Stomach (tissue), 9 donors: ENCODE measurements around the gene INS. TPM values are rescaled to one million over a fixed set of nuclear protein-coding genes. Genes with fewer than 3 reads are reported as not detected.

Experiments
- DNase-seq, 2 donors: peaks; one replicate each; pipeline versions ENCODE4 v3.0.0 to v3.0.0-alpha.2; 2013 to 2019
- H3K27ac ChIP-seq, 5 donors: fragments of 200-600 bp in 4 of 5; sonication (generic) in 4 of 5; one replicate each; pipeline ENCODE4 v1.5.1; 2013 to 2019; ENCODE audit warnings: mild to moderate bottlenecking in 1 of 5, moderate library complexity in 1 of 5
- H3K27me3 ChIP-seq, 3 donors: fragments of 200-600 bp; sonication (generic); one replicate each; pipeline ENCODE4 v1.5.1; 2017 to 2019; ENCODE audit warnings: mixed run types in 1 of 3
- H3K36me3 ChIP-seq, 4 donors: fragments of 200-600 bp; sonication (generic); 1 replicate in 3 of 4; 2 replicates in 1 of 4; pipeline ENCODE4 v1.5.1; 2016 to 2019
- H3K4me1 ChIP-seq, 4 donors: fragments of 200-600 bp; sonication (generic); one replicate each; pipeline ENCODE4 v1.5.1; 2016 to 2019
- H3K4me3 ChIP-seq, 4 donors: fragments of 200-600 bp; sonication (generic) in 3 of 4; one replicate each; pipeline ENCODE4 v1.5.1; 2016 to 2019; ENCODE audit warnings: mild to moderate bottlenecking in 1 of 4
- H3K9me3 ChIP-seq, 4 donors: fragments of 200-600 bp; sonication (generic); one replicate each; pipeline ENCODE4 v1.5.1; 2016 to 2019
- CTCF ChIP-seq, 7 experiments: fragments of 450-650 bp in 4 of 7; fragments of 200-600 bp in 3 of 7; sonication (generic) in 3 of 7; IDR thresholded peaks; one replicate each; pipeline ENCODE4 v1.5.1; 2016 to 2019; ENCODE audit warnings: antibody characterized with exemption in 7 of 7, control low read depth in 2 of 7, mild to moderate bottlenecking in 1 of 7
- EP300 ChIP-seq: sonication (generic); formaldehyde crosslinking; IDR thresholded peaks from one replicate; pipeline ENCODE4 v1.6.1; 2017; ENCODE audit warnings: antibody characterized with exemption
- POLR2A ChIP-seq, 4 donors: fragments of 450-650 bp; IDR thresholded peaks; one replicate each; pipeline ENCODE4 v1.6.1; 2016; ENCODE audit warnings: antibody characterized with exemption in 4 of 4, control low read depth in 2 of 4, mild to moderate bottlenecking in 1 of 4, moderate library complexity in 1 of 4
- POLR2AphosphoS5 ChIP-seq, 3 donors: sonication (generic); formaldehyde crosslinking; IDR thresholded peaks; one replicate each; pipeline ENCODE4 v1.6.1; 2016; ENCODE audit warnings: antibody characterized with exemption in 3 of 3
- WGBS, 5 donors: extraction: QIAGEN DNeasy Blood & Tissue Kit in 3 of 5; methylation state at CpG; one replicate each; pipeline versions ENCODE4 v1.1.5 to v1.1.7; 2013 to 2018; 5-methylcytosine and 5-hydroxymethylcytosine counted together
- intact Hi-C: fragments of 100-400 bp; cut with DNase I; formaldehyde crosslinking; loops from one replicate; pipeline ENCODE4 v1.15.1; 2023; ENCODE audit warnings: low total_unique reads
- polyA plus RNA-seq, 3 donors: library from polyadenylated mRNA; stranded (reverse); fragments of 200-250 nt; gene quantifications; one replicate each; pipeline ENCODE4 v1.2.3, GENCODE V29; 2013
- total RNA-seq, 5 donors: library from RNA; depleted of rRNA; stranded (reverse); fragments of >200 nt; gene quantifications; one replicate each; pipeline versions ENCODE4 v1.1.0 to v1.2.3, GENCODE V29; 2014 to 2016
- donor health status: healthy with polysubstance abuse.
- donor health status: Bipolar disorder and iron deficiency.
- donor health status: healthy.

Gene INS
- total and polyA plus RNA-seq, 8 donors, result 7.2 to 37.6 TPM; not detected in 6

GRCh38 chr11:2164861-2165555, 4.0 kb upstream of the INS start:
- Histone ChIP-seq H3K9me3 (no peaks in the 10 kb centered on the region), H3K4me1 (peaks cover 5 to 13% (median 9%) of the 10 kb centered on the region in 4 donors), H3K27me3 (peaks cover 2 to 95% (median 37%) of the 10 kb centered on the region in 3 donors), H3K36me3 (no peaks in the 10 kb centered on the region), H3K4me3 (no peak overlapping the region), H3K27ac (no peak overlapping the region)
- no peak for TF ChIP-seq POLR2A (IDR thresholded peaks at IDR 0.05)
- no peak for TF ChIP-seq EP300
- TF ChIP-seq CTCF (IDR thresholded peaks at IDR 0.05), result no peak
- TF ChIP-seq POLR2AphosphoS5 (IDR thresholded peaks at IDR 0.05), result no peak
- intact Hi-C loops, result no loop called here
- no peak for DNase-seq
- WGBS, 5 donors, result 63 to 76% (median 68%) methylated on average over 11 to 20 of the region's 20 CpGs

- TF ChIP-seq POLR2A (IDR thresholded peaks at IDR 0.05) (no peak), POLR2AphosphoS5 (IDR thresholded peaks at IDR 0.05) (no peak), CTCF (IDR thresholded peaks at IDR 0.05) (no peak), EP300 (no peak)
- peaks cover 5 to 13% (median 9%) of the 10 kb centered on the region in 4 donors for H3K4me1 ChIP-seq
- no peaks in the 10 kb centered on the region for H3K9me3 ChIP-seq
- DNase-seq, result no peak
- no peak overlapping the region for H3K27ac ChIP-seq
- intact Hi-C loops, result no loop called here
- H3K4me3 ChIP-seq, result no peak overlapping the region
- H3K27me3 ChIP-seq, result peaks cover 2 to 95% (median 40%) of the 10 kb centered on the region in 3 donors
- WGBS, 5 donors, result 86 to 95% (median 89%) methylated on average over 12 to 22 of the region's 22 CpGs
- no peaks in the 10 kb centered on the region for H3K36me3 ChIP-seq
Observed at GRCh38 chr11:2164081-2164480, 3.1 kb upstream of the INS start.

GRCh38 chr11:2163428-2163978, 2.5 kb upstream of the INS start:
- intact Hi-C loops, result no loop called here
- no peaks in the 10 kb centered on the region for H3K36me3 ChIP-seq
- H3K9me3 ChIP-seq, result no peaks in the 10 kb centered on the region
- peaks cover 5 to 13% (median 9%) of the 10 kb centered on the region in 4 donors for H3K4me1 ChIP-seq
- peaks cover 2 to 93% (median 37%) of the 10 kb centered on the region in 3 donors for H3K27me3 ChIP-seq
- WGBS, 5 donors, result 61 to 72% (median 64%) methylated on average over 12 of the region's 12 CpGs
- no peak overlapping the region for H3K27ac ChIP-seq
- no peak for DNase-seq
- TF ChIP-seq EP300 (no peak), POLR2AphosphoS5 (IDR thresholded peaks at IDR 0.05) (no peak), POLR2A (IDR thresholded peaks at IDR 0.05) (no peak)
- H3K4me3 ChIP-seq, result no peak overlapping the region

- no peak overlapping the region for H3K27ac ChIP-seq
- H3K36me3 ChIP-seq, result no peaks in the 10 kb centered on the region
- no peak overlapping the region for H3K4me3 ChIP-seq
- no peaks in the 10 kb centered on the region for H3K9me3 ChIP-seq
- DNase-seq, result no peak
- WGBS, 5 donors, result 66 to 75% (median 67%) methylated on average over 17 to 36 of the region's 36 CpGs
- H3K4me1 ChIP-seq, result no peaks in the 10 kb centered on the region
- TF ChIP-seq POLR2AphosphoS5 (IDR thresholded peaks at IDR 0.05) (no peak), EP300 (no peak), POLR2A (IDR thresholded peaks at IDR 0.05) (no peak), CTCF (IDR thresholded peaks at IDR 0.05) (no peak)
- H3K27me3 ChIP-seq, result peaks cover 0 to 80% (median 14%) of the 10 kb centered on the region in 3 donors
- intact Hi-C loops, result loop anchor here (10.0 kb wide), 1 partner anchor 505 kb away; no protein-coding TSS in a partner anchor
Observed at GRCh38 chr11:2159536-2160413, 1.2 kb downstream of the INS start.
